Measurements from ENCODE around the gene APLP1.
A peak's percentile ranks its signal among the peaks of the same experiment; 100 is the strongest.
"Not testable (repeated sequence)": the region's sequence is repeated elsewhere in the genome, so short reads cannot be mapped to it uniquely, and the experiment has no call there.

The APLP1 gene

DNA sequence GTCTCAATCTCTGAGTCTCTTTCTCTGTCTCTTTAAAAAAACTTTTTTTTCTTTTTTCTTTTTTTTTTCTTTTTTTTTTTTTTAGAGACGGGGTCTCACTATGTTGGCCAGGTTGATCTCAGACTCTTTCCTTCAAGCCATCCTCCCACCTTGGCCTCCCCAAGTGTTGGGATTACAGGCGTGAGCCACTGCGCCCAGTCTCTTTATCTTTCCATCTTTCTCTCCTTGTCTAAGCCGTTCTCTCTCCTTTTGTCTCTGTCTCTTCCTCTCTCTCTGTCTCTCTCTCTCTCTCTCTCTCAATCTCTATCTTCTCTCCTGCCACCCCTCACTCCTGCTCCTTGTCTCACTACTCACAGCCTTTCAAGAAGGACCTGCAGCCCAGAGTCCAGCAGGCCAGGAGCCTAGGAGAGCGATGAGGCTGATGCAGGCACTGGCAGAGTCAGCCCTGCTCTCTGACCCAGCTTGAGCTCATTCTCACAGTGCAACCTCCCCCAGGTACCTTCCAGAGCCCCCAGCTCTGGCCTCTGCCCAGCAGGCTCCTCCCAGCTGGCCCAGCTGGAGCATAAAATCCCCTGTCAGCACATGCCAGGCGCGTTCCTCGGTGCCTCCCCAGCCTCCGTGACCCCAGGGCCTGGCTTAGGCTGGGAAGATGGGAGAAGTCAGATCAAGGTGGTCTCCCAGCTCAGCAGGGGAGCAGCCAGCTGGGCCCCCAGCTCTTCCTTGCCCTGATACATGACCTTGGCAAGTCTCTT is 16.2 kb upstream of the APLP1 start, which contains the start of gene NPHS1:
NPHS1 (minus strand) TSS at position 476 of the 752 bp plus-strand sequence. CDS start 667 bp downstream, outside the sequence.
- no peak for DNase-seq (ENCODE audit: low spot score)

DNA sequence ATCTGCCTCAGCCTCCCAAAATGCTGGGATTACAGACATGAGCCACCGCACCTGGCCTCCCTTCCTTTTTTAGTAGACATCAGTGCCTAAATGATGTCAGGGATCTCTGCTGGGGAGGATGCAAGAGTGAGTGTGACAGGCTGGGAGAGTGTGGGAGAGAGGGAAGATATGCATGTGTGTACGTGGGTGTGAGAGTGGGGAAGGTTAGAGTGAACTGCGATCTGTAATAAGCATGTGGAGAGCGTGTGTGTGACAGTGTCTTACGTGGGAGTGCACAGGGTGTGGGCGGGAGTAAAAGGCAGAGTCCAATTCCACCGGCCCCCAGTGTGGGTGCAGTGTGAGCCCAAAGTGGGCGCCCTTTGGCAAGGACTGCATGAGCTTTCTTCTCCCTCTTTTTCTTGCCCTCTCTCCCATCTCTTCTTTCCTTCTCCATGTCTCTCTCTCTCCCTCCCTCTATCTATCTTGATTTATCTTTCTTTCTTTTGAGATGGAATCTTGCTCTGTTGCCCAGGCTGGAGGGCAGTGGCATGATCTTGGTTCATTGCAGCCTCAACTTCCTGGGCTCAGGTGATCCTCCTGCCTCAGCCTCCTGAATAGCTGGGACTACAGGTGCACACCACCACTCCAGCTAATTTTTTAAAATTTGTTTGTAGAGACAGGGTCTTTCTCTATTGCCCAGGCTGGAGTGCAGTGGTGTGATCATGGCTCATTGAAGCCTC is 15.2 kb upstream of the APLP1 start:
- no peak for DNase-seq (ENCODE audit: low spot score)

DNA sequence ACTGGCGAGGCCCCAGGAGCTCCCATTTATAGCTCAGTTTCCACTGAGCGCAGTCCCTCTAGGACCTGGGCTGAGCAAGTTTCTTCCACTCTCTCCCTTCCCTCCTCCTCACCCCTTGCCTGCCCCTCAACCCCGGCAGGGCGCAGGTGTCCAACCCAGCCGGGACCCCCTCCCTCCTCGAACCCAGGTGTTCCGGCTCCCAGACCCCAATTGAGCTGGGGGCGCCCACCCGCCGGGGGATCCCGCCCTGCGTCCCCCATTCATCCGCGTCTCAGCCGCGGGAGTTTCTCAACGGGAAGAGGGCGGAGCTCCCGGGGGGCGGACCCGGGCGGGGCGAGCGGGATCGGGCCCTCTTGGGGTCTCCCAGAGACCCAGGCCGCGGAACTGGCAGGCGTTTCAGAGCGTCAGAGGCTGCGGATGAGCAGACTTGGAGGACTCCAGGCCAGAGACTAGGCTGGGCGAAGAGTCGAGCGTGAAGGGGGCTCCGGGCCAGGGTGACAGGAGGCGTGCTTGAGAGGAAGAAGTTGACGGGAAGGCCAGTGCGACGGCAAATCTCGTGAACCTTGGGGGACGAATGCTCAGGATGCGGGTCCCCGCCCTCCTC is 11.7 kb upstream of the APLP1 start, which contains the start of gene KIRREL2:
KIRREL2 (plus strand) TSS at position 366 of the 604 bp plus-strand sequence; CDS start at position 575, 209 bp downstream.
- no peak for DNase-seq (ENCODE audit: low spot score)

DNA sequence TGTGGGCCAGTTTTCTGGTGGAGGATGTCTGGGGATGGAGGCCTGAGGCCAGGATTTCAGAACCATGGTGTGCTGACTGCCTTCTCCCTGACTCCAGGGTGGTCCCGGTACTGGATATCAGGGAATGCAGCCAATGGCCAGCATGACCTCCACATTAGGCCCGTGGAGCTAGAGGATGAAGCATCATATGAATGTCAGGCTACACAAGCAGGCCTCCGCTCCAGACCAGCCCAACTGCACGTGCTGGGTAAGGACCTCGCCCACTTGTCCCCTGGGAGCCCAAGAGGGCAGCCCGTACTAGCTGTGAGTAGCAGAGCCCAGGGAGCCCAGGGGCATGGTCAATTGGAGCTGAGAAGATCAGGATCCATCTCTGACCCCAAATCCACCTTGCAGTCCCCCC is 10.1 kb upstream of the APLP1 start:
- DNase-seq (ENCODE audit: low spot score) = no peak

DNA sequence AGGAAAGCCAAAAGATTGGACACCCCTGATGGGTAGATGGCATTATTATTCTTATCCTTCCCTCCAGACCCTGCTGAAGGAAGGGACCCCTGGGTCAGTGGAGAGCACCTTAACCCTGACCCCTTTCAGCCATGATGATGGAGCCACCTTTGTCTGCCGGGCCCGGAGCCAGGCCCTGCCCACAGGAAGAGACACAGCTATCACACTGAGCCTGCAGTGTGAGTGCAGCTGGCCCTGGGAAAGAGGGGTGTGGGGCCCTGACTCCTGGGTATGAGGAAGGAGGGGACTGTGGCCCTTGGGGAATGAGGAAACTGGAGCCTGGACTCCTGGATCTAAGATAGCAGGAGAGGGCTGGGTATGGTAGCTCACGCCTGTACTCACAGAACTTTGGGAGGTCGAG is 9.0 kb upstream of the APLP1 start:
- no peak for DNase-seq (ENCODE audit: low spot score)

DNA sequence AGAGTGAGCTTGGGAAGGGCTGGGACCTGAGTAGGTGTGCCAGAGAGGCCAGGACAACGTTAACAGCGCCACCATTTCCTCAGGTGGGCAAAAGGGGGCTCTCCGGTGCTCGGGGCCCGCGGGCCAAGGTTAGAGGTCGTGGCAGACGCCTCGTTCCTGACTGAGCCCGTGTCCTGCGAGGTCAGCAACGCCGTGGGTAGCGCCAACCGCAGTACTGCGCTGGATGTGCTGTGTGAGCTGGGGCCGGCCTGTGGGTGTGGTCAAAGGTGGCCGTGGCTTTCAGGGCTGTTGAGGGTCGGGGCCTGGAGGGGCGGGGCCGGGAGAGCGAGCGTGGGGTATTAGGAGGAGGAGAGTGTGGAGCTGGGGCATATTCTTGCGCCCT is 7.9 kb upstream of the APLP1 start:
- DNase-seq (ENCODE audit: low spot score) = no peak

DNA sequence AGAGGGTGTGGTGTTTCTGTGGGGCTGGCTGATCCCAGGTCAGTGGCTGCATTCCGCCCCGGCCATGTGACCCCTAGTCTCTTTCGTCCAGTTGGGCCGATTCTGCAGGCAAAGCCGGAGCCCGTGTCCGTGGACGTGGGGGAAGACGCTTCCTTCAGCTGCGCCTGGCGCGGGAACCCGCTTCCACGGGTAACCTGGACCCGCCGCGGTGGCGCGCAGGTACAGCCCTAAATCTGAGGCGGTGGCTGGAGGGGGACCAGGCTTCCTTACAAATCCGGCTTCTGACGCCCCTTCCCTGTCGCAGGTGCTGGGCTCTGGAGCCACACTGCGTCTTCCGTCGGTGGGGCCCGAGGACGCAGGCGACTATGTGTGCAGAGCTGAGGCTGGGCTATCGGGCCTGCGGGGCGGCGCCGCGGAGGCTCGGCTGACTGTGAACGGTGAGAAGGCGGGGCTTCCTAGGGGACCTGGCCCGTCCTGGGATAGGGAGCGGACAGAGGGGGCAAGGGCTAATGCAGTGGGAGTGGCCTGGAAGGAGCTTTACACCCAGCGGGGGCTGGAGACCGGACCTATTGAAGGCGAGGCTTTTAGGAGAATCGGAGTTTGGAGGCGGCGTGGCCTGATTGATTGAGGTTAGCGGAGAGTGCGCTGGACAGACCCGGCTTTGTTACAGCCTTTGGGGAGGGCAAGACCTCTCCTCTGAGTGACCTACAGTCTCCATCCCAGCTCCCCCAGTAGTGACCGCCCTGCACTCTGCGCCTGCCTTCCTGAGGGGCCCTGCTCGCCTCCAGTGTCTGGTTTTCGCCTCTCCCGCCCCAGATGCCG is 7.3 kb upstream of the APLP1 start:
- DNase-seq (ENCODE audit: low spot score) = no peak

DNA sequence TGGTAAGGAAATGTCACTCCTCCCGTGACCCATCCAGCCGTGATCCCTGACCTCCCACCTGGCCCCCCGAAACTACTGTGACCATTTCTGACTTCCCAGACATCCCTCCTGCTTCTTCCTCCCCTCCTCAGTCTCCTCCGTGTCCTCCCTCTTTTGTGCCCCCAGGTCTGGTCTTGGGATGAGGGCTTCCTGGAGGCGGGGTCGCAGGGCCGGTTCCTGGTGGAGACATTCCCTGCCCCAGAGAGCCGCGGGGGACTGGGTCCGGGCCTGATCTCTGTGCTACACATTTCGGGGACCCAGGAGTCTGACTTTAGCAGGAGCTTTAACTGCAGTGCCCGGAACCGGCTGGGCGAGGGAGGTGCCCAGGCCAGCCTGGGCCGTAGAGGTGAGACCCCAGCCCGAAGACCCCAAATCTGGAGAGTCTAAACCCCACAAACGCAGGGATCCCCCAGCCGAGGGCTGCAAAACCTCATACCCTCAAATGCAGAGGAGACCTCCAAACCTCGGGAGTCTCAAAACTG is 6.7 kb upstream of the APLP1 start:
- DNase-seq (ENCODE audit: low spot score) = no peak

DNA sequence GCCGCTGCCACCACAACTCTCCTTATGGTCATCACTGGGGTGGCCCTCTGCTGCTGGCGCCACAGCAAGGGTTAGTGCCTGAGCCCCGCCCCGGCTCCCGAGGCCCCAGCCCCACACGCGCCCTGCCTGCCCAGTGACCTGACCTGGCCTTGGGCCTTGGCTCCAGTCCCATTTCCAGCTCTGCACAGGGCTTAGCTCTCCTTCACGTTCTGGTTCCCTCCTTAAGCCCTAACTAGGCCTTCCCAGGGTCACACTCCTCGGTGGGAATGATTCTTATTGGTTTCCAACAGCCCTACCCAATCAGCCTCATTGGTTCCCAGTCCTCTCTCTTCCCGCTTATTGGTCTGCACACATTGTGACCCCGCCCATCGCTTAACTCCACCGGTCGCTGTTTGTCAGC is 5.8 kb upstream of the APLP1 start:
- DNase-seq (ENCODE audit: low spot score) = no peak

DNA sequence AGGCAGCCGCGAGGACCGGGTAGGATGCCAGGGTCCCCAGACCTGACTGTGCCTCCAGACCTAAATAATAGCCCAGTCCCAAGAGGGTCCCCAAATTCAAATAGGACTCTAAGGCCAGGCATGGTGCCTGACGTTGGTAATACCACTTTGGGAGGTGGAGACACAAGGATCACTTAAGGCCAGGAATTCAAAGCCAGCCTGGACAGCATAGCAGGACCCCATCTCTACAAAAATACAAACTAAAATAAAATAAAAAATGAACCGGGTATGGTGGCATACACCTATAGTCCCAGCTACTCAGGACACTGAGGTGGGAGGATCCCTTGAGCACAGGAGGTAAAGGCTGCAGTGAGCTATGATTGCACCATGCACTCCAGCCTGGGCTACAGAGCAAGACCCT is 5.4 kb upstream of the APLP1 start:
- DNase-seq (ENCODE audit: low spot score) = no peak

DNA sequence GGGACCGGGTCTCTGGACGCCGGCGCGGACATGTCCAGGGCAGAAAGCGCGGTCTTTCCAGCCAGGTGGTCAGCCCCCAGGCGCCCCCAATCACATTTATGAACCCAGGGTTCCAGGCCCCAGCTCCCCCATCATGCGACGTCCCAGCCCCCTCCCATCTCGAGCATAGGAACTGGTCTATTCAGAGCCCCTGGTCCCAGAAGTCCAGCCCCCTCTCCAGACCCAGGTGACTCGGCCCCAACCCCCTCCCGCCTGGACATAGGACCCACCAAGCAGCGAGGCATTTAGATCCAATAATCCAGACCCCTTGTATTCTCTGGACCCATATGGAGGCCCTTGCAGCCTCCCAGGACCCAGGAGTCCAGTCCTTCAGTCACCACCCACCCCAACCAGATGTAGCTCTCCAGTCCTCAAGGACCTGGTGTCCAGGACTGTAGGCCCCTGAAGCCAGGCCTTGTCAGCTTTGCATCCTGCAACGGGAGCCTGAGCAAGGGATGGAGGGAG is 501 bp downstream of the APLP1 start:
- no peak for DNase-seq (ENCODE audit: low spot score)

DNA sequence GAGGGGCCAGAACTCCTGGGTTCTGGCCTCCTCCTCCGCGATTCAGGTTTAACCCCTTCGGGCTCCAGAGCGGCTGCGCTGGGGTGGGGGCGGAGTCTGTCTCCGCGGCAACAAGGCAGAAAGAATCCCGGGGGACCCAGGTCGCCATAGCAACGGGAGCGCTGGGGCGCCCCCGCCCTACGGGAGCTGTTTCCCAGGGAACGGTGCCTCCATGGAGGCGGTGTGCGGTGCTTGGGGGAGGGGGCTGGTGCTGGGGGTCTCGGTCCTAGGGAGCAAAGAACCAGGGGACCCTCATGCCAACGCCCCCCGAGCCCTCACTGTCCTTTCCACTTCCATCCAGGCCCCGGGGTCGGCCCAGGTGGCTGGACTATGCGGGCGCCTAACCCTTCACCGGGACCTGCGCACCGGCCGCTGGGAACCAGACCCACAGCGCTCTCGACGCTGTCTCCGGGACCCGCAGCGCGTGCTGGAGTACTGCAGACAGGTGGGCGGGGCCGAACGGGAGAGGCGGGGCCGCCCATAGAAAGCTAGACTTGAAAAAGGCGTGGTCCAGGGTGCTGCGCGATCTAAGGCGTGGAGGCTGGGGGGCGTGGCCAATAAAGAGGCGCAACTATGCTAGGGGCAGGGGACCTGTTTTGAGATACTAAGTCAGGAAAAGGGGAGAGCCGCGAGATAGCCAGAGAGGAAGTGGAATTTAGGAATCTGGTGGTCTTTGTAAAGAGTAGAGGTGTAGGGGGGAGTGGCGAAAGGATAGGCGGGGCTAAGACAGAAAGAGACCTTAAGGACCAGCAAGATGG is 1.2 kb downstream of the APLP1 start:
- DNase-seq (ENCODE audit: low spot score) = peak; percentile 60

DNA sequence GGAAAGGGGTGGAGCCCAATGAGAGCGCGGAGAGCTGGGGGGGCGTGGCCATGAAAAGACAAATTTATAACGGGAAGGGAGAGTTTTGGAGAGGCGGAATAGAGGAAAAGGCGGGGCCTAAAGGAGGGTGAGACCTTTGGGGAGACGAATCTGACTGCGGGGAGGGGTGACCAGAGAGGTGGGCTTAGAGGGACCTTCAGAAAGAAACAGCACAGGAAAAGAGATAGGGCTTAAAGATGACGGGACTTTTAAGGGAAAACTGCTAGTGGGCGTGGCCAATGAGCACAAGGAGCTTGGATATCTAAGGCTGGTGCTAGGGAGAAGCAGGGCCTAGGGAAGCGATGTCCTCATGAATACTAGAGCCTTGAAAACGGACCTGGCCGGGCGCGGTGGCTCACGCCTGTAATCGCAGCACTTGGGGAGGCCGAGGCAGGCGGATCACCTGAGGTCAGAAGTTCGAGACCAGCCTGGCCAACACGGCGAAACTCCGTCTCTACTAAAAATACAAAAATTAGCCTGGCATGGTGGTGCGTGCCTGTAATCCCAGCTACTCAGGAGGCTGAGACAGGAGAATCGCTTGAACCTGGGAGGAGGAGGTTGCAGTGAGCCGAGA is 1.9 kb downstream of the APLP1 start:
- DNase-seq (ENCODE audit: low spot score) = not testable (repeated sequence)

DNA sequence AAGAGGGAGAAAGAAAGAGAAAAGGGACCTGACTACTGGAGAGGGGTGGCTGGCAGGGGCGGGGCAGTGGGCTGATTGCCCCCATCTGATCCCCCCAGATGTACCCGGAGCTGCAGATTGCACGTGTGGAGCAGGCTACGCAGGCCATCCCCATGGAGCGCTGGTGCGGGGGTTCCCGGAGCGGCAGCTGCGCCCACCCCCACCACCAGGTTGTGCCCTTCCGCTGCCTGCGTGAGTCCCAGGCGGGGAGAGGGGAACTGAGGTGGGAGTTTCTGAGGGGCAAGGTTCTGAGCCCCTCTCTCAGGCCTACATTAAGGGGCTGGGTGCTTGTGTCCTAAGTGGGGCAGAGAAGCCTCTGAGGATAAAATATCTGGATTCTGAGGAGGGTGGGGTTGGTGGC is 2.4 kb downstream of the APLP1 start:
- DNase-seq (ENCODE audit: low spot score) = no peak

DNA sequence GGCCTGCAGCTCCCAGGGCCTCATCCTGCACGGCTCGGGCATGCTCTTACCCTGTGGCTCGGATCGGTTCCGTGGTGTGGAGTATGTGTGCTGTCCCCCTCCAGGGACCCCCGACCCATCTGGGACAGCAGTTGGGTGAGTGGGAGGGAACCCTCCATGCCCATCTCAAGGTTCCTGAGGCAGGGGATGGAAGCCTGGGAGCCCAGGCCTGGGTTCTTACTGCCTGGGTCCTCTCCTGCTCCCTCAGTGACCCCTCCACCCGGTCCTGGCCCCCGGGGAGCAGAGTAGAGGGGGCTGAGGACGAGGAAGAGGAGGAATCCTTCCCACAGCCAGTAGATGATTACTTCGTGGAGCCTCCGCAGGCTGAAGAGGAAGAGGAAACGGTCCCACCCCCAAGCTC is 3.2 kb downstream of the APLP1 start:
- DNase-seq (ENCODE audit: low spot score) = no peak

DNA sequence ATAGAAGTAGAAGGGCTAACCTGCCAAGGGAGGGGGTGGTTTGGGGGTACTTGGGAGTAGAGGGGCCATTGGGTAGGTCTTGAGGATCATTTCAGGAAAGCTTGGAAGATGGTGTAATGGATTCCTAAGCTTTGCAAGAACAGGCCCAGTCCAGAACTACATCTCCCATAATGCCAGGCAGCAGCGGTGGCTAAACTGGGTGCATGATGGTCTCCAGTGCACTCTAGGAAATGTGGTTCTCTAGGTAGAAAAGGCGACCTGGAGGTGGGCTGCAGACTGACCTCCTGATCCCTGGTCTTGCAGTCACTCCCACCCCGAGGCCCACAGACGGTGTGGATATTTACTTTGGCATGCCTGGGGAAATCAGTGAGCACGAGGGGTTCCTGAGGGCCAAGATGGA is 3.8 kb downstream of the APLP1 start:
- DNase-seq (ENCODE audit: low spot score) = no peak

DNA sequence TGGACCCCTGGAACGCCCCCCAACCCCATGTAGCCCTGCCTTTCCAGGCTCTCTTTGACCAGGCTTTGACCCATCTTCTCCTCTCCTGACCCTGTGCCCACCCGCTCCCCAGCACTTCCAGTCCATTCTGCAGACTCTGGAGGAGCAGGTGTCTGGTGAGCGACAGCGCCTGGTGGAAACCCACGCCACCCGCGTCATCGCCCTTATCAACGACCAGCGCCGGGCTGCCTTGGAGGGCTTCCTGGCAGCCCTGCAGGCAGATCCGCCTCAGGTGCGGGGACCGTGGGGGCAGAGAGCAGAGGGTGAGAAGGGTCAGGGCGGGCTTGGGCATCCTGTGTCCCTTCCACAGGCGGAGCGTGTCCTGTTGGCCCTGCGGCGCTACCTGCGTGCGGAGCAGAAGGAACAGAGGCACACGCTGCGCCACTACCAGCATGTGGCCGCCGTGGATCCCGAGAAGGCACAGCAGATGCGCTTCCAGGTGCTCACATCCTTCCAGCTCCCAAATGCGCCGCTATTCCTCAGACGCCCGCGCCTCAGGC is 6.1 kb downstream of the APLP1 start:
- DNase-seq (ENCODE audit: low spot score) = no peak

DNA sequence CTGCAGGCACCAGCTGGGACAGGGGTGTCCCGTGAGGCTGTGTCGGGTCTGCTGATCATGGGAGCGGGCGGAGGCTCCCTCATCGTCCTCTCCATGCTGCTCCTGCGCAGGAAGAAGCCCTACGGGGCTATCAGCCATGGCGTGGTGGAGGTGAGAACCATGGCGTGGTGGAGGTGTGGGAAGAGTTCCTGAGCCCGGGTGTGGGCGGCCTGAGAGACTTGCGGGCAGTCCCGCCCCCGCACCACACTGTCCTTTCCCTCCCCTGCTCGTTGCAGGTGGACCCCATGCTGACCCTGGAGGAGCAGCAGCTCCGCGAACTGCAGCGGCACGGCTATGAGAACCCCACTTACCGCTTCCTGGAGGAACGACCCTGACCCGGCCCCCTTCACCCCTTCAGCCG is 10.7 kb downstream of the APLP1 start:
- no peak for DNase-seq (ENCODE audit: low spot score)

DNA sequence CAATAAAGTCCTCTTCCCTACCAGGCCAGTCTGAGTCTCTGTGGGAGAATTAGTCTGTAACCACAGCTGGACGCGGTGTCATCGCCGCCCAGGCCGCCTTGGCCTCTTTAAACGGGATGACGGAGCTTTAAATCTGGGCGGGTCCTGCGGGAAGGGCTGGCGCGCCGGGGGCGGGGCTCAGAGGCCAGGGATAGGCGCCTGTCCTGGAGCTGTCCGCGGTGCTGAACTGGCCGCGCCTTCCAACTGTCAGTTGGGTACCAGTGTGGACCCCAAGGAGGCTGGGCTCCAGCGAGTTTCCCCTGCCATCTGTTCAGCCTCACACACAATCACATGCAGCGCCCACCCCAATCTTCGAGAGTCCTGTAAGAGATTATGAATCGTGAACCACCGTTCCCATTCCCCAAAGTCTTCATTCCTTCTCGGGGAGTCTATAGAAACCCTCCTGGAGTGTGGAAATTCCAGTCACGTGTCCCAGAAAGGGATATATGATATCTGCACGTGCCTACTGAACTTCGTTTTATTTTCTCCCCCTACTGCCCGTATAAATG is 11.5 kb downstream of the APLP1 start:
- DNase-seq (ENCODE audit: low spot score) = peak; percentile 42

All from hematopoietic multipotent progenitor cell treated with erythropoietin and hydrocortisone succinate and interleukin-3 and kit ligand, for 17 days (in vitro differentiated cells).